Epidermal melanocyte (primary cell): Measurements from ENCODE around the gene TFF2.

ENCODE experiments used
- DNase-seq: peaks from one replicate; pipeline ENCODE4 v3.0.0; 2011; ENCODE audit warnings: low spot score; ENCODE audit not compliant: insufficient read length

The TFF2 gene

DNA sequence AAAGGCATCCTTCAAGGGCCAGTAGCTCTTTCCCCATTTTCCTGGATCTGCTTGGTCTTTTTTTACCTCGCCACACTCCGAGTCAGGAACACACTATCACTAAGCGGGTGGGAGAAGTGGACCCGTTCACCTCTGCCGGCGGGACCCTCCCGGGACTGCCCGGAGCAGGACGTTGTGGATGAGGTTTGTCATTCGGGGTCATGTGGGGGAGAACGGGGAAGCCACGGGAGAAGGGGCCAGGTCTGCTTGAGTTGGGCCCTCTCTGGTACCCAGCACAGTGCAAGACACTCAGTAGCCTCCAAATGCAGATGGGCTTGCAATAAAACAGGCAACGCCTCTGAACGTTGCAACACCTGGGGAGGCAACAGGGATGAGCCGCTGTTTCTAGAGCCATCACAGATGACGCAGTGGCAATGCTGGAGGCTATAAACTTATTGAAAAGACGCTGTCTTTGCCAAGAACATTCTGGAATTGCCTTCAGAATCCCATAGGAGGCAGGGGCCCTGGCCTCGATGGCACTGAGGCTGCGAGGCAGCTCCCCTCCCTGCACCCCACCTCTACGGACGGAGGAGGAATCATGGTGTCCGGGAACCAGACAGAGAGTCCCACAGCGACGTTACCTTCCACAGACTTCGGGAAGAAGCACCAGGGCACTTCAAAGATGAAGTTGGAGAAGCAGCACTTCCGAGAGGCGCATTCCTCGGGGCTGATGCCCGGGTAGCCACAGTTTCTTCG lies 3.8 kb downstream of the TFF2 start:
- DNase-seq = no peak

GRCh38 chr21:42346441-42346840 lies 4.4 kb downstream of the TFF2 start:
- DNase-seq = no peak

GRCh38 chr21:42344631-42345030 lies 6.2 kb downstream of the TFF2 start:
- no peak for DNase-seq

GRCh38 chr21:42343963-42344510 lies 6.8 kb downstream of the TFF2 start:
- DNase-seq = no peak

DNA sequence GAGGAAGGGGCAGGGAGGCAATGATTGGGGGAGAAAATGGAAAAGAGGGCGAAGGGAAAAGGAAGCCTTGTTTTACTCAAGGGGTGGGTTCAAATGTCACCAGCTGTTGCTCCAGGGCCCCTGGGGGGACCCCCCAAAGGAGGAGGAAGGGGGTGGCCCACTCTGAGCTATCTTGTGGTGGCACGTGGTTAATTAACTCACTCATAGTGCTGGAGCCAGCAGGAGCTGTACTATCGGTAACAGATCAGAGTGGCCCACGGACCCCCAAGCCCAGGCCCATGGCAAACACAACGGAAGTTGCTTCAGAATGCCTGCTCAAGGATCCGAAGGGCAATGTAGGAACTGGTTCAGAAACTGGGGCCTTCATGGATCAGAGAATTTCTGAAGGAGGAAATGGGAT lies 7.2 kb downstream of the TFF2 start:
- DNase-seq = no peak

DNA sequence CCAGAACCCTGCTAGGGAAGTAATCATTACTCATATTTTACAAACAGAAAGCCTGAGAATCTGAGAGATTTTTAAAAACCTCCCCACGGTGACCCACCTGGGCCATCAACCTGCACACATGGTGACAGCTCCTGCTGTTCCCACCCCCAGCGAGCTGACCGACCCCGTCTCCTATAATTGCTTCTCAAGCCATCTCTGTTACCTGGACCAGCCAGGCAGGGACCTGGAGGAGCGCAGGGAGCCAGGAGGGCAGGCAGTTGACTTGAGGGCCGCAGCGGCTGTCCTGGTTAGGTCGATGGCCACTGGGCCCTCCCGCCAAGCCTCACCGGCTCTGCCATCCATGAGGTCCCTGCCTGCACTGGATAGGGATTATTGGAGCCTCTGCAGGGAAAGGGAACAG lies 7.7 kb downstream of the TFF2 start:
- no peak for DNase-seq

DNA sequence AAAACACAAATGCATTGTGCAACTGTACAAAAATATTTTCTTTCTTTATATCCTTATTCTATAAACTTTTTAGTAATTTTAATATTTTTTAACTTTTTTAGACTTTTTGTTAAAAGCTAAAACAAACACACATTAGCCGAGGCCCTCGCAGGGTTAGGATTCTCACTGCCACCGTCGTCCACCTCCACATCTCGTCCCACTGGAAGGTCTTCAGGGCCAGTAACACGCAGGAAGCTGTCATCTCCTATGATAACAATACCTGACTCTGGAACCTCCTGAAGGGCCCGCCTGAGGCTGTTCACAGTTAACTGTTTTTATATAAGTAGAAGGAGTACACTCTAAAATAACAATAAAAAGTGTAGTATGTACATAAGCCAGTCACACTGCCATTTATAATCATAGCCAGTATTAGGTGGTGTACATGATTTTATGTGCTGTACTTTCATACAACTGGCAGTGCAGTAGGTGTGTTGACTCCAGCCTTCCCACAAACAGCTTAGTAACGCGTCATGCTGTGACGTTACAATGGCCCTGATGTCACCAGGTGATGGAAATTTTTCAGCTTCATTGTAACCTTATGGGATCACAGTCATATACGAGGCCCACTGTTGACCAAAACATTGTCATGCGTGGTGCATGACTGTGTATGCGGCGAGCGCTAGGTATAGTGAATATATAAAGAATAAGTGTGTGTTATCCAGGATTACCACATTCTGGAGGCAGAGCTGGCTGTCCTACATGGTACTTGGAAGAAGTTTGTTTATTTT lies 8.8 kb downstream of the TFF2 start:
- no peak for DNase-seq

- no peak for DNase-seq
Measured at GRCh38 chr21:42340187-42341050, 10.4 kb downstream of the TFF2 start.

- no peak for DNase-seq
Measured at GRCh38 chr21:42338729-42339715, 11.8 kb downstream of the TFF2 start.

DNA sequence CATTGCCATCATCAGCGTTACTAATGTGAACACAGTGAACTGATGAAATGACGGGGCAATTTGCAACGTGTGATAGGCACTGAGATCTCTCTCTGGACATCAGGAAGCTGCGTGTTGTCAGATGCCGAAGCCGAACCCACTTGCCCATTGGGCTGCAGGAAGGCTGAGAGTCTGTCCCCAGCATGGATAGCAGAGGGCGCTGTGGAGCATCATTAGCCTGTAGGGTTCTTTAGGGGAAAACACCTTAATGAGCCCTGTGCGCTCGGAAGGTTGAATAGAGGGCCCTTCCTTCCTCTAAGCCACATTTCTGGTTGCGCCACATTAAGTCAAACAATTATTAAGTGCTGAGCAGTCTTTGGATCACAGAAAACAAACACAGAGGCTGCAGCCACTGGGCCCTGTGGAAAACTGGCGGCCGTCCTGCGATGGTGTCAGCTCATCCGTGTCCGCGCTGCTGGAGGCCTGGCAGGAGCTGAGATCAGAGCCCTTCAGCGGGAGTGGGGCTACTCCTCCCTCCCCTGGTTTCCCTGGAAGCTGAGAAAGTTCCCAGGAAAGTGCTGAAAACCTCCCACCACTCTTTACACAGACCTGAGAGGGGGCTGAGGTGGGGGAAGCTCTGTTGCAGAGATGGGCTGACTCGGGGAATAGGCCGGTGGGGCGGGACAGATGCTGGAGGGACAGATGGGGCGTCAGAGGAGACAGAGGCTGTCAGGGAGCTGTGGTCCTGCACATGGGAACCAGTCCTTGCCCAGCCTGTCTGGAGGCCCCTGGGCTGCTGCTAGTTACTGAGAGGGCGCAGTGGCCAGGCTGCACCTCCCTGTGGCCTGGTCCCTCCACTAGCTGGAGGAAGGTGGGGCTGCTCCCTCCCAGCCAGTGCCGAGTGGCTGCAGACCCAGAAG lies 12.7 kb downstream of the TFF2 start:
- DNase-seq = no peak

GRCh38 chr21:42337276-42337675 lies 13.5 kb downstream of the TFF2 start:
- no peak for DNase-seq

GRCh38 chr21:42336054-42336453 lies 14.7 kb downstream of the TFF2 start:
- no peak for DNase-seq

GRCh38 chr21:42332557-42333317 lies 18.1 kb downstream of the TFF2 start:
- DNase-seq = no peak

DNA sequence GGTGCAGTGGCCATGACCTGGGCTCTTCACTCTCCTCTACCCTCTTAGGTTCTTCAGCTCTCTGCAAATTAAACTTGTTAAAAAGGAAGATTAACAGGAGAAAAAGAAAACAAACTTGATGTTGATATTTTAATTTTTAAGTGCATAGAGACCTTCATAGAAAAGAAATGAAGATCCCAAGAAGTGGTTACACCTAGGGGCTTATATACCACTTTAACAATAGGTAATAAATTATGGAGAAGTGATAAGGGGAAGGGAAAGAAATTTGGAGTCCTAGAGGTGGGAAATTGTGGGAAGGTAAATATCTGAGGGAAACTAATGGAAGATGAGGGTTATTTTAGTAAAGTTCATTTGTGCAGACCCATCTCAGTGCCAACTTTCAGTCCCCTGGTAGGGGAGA lies 19.1 kb downstream of the TFF2 start:
- no peak for DNase-seq

DNA sequence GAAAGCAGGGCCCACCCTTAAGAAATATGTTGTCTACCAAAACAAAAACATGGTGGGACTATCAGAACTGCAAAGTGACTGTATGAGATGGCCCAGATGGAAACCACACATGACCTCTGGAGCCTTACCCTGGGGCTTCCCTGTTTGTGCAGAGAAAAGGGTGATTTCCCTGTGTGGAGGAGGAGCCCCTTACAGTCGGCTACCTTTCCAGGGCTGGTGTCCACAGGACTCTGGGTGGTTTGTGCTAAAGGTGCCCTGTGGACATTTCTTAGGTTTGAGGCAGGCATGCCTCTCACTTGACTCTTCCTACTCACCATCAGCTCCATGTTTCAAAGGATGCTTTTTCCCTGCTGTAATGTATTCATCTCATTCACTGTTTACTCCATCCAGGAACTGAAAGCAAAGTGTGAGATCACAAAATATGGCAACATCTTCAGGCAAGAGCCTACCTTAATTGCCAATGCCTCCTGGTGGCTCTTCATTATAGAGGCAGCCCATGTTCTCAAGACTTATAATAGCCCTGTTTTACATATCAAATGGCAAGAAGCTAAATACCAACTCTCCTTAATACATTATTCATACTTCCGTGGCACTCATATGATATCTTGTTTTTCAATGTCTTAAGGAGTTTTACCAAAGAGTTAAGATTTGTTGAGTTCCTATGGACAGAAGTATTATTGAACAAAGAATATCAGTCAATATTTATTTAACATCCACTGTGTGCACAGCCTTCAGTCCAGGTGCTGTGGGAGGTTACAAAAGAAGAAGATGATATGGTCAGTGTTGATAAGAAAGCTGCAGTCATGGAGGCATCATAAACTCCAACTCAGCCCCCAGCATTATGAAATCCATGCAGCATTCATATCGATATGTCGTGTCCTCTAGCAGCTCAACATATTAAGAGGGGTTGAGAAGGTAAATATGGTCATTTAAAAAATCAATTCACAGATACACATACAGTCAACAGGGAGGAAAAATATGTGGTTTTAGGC lies 20.1 kb downstream of the TFF2 start:
- no peak for DNase-seq

DNA sequence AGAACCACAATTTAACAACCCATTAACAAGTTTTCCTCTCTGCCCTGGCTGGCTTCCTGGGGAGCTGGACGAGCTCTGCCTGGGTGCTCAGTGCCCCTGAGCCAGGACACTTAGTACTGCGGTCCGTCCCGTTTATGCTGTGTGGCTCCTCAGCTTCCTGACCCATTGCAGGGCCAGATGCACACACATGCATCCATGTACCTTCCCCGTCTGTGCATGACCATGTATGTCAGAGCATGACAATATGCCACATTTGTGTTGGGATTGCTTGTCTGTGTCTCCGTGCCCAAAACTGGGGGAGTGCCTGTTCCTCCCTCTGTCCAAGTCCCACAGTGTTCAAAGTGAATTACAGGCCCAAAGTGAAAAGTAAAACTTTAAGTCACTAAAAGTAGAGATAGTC lies 25.9 kb downstream of the TFF2 start:
- no peak for DNase-seq

- DNase-seq = no peak
Measured at GRCh38 chr21:42321845-42322244, 28.9 kb downstream of the TFF2 start.

DNA sequence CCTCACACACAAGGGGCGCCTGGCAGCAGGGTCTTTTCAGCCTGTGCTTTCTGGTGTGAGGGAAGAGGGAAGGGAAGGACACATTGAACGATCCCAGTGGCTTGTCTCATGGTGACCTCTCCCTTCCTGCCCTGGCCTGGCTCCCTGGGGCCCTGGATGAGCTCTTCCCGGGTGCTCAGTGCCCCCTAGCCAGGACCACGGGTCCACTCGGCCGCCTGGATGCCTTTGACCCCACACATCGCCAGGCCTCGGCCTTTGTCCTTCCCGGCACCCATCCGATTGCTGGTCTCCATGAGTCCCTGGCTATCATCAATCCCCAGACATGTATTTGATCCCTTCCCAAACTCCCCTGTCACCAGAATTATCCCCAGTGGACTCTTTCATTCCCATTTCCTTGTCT lies 29.6 kb downstream of the TFF2 start:
- no peak for DNase-seq
